NCI-H460 (cell line): ENCODE measurements around the gene TNFRSF12A. TPM values are rescaled to one million over a fixed set of nuclear protein-coding genes. Genes with fewer than 3 reads are reported as not detected.

Experiments used
- DNase-seq: peaks from one replicate; pipeline ENCODE4 v3.0.0-alpha.2; 2016; ENCODE audit warnings: low read depth; ENCODE audit errors: extremely low read depth
- total RNA-seq: library from RNA; depleted of rRNA; stranded (reverse); fragments of >200 nt; shearing (Covaris generic); gene quantifications from 2 replicates; pipeline ENCODE4 v1.2.3, GENCODE V29; 2014

TNFRSF12A gene
- total RNA-seq, 1 experiment from 2014 or later, result 249 TPM

- no peak for DNase-seq
Measured at GRCh38 chr16:3025032-3026002, 5.1 kb downstream of the TNFRSF12A start.

- no peak for DNase-seq
Measured at GRCh38 chr16:3026003-3026378, 5.8 kb downstream of the TNFRSF12A start.

- no peak for DNase-seq
Measured at GRCh38 chr16:3026609-3027488, 6.7 kb downstream of the TNFRSF12A start.

GRCh38 chr16:3027489-3027795, 7.3 kb downstream of the TNFRSF12A start:
- DNase-seq, result no peak

GRCh38 chr16:3027983-3028715, 8.0 kb downstream of the TNFRSF12A start:
- DNase-seq, result peak; percentile 87

- DNase-seq, result no peak
Measured at GRCh38 chr16:3028716-3029319, 8.7 kb downstream of the TNFRSF12A start.

GRCh38 chr16:3029491-3030221, 9.5 kb downstream of the TNFRSF12A start:
- DNase-seq, result no peak

- no peak for DNase-seq
Measured at GRCh38 chr16:3030222-3031212, 10.3 kb downstream of the TNFRSF12A start.

- DNase-seq, result no peak
Measured at GRCh38 chr16:3032624-3033023, 12.5 kb downstream of the TNFRSF12A start.

- DNase-seq, result no peak
Measured at GRCh38 chr16:3035289-3035971, 15.3 kb downstream of the TNFRSF12A start.

- no peak for DNase-seq
Measured at GRCh38 chr16:3035972-3036725, 16.0 kb downstream of the TNFRSF12A start.

- DNase-seq, result no peak
Measured at GRCh38 chr16:3036726-3037315, 16.7 kb downstream of the TNFRSF12A start, which contains the start of gene BICDL2. TSS of gene BICDL2 (minus strand) at chr16:3036944. CDS start at chr16:3035496, 1,448 bp downstream.

GRCh38 chr16:3038256-3038655, 18.1 kb downstream of the TNFRSF12A start:
- DNase-seq, result no peak

GRCh38 chr16:3038896-3039295, 18.7 kb downstream of the TNFRSF12A start:
- no peak for DNase-seq

- no peak for DNase-seq
Measured at GRCh38 chr16:3042376-3042775, 22.2 kb downstream of the TNFRSF12A start.

- DNase-seq, result no peak
Measured at GRCh38 chr16:3044708-3045107, 24.5 kb downstream of the TNFRSF12A start.
